Measurements from ENCODE around the gene JAG2. TPM values are rescaled to one million over a fixed set of nuclear protein-coding genes. Genes with fewer than 3 reads are reported as not detected.

Gene JAG2
- total RNA-seq, 2 experiments from 2014 or later = 2.3 to 2.5 TPM

DNA sequence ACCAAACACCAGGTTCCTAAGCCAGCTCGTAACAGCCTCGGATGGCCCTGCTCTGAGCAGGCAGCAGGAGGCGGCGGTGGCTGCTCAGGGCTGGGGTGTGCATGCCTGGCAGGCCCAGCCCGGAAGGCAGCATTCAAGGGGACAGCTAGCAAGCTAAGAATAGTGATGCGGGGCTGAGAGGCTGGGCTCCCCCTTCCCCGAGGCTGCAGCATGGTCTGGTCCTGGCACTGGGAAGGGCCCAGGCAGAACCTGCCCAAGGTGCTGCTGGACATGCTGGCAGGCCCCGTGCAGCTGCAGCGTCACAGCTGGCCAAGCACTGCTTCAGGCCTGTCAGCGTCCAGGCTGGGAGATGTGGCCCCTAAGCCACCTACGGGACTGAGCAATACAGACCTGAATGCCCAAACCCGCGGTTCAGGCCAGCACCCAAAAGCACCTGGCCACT lies 38.9 kb upstream of the JAG2 start:
- no peaks in the 10 kb centered on the region for H3K9me3 Mint-ChIP-seq
- H3K27ac Mint-ChIP-seq = no peak overlapping the region
- H3K36me3 Mint-ChIP-seq = no peaks in the 10 kb centered on the region
- H3K4me1 Mint-ChIP-seq = peaks cover 6% of the 10 kb centered on the region
- no peaks in the 10 kb centered on the region for H3K27me3 Mint-ChIP-seq
- no peak overlapping the region for H3K4me3 Mint-ChIP-seq
- no peak for DNase-seq

DNA sequence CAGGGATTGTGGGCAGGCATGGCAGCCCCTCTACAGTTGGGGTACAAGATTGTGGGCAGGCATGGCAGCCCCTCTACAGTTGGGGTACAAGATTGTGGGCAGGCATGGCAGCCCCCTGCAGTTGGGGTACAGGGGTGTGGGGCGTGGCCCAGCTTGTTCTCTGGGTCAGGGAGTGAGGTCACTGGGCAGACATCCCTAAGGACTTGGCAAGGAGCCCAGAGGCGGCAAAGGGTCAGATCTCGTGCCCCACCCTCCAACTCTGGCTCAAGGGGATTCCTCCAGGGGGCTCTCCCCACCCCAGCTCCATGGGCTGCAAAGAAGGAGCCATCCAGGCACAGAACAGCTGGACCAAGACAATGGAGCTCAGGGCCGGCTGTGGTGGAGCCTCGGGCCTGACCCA lies 38.3 kb upstream of the JAG2 start:
- no peak for DNase-seq
- peaks cover under 1% of the 10 kb centered on the region for H3K27me3 Mint-ChIP-seq
- H3K9me3 Mint-ChIP-seq = no peaks in the 10 kb centered on the region
- H3K4me3 Mint-ChIP-seq = no peak overlapping the region
- no peaks in the 10 kb centered on the region for H3K36me3 Mint-ChIP-seq
- H3K27ac Mint-ChIP-seq = no peak overlapping the region
- H3K4me1 Mint-ChIP-seq = peaks cover 9% of the 10 kb centered on the region

DNA sequence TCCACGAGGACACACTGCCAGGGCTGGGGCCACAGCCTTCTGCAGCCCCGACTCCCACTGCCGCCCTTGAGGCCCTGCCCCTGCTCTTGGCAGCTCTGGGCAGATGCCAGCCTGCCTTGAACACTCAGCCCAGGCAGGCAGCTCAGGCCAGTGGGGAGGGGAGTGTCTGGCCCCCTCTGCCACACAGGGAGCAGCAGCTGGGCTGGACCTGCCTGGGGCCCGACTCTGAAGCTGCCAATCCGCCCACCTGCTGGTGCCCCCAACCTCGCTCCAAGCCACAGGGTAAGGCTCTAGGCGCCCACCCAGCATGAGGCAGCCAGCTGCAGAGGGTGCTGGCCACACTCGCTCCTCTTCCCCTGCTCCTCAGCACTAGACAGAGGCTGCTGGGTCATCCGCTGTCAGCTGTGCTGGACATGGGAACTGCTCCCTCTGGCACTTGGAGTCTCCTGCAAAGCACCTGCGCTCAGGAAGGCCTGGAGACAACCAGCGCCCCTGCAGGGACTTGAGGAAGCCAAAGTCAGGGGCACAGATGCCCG lies 37.2 kb upstream of the JAG2 start:
- H3K27me3 Mint-ChIP-seq = peaks cover 5% of the 10 kb centered on the region
- H3K27ac Mint-ChIP-seq = no peak overlapping the region
- no peaks in the 10 kb centered on the region for H3K9me3 Mint-ChIP-seq
- DNase-seq = no peak
- no peaks in the 10 kb centered on the region for H3K36me3 Mint-ChIP-seq
- no peak overlapping the region for H3K4me3 Mint-ChIP-seq
- H3K4me1 Mint-ChIP-seq = peaks cover 13% of the 10 kb centered on the region

DNA sequence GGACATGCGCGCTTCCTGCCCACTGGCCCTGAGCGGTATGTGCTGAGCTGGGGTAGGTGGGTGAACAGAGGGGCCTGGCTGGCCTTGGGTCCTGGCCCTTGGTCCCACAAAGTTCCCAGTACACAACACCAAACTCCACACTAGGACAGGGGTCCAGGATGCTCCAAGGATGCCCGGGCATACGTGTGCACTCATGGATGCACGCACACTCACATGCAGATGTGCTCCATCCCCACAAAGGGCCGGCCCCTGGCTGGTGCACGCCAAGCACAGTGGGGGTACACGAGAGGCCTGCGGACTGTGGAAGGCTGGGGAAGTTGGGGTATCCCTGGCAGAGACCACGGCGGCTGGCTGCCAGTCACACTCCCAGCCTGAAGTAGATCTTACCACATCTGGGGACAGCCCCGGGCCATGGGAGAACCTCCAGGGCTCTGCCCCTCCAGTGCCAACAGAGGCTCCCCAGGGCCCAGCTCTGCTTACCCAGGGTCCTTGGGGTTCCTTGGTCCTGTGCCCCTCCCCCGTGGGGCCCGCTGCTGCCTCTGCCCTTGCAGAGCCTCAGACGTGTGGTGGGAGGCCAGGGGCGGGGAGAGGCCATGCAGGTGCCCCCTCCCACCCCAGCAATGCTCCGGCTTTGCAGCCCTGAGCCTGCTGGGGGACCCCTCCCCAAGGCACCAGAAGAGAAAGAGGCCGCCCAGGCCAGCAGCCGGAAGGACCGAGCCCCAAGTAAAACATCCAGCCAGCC lies 36.5 kb upstream of the JAG2 start:
- Mint-ChIP-seq H3K4me1 (peaks cover 13% of the 10 kb centered on the region), H3K9me3 (no peaks in the 10 kb centered on the region), H3K36me3 (no peaks in the 10 kb centered on the region), H3K27ac (no peak overlapping the region), H3K27me3 (peaks cover 11% of the 10 kb centered on the region), H3K4me3 (no peak overlapping the region)
- DNase-seq = no peak

DNA sequence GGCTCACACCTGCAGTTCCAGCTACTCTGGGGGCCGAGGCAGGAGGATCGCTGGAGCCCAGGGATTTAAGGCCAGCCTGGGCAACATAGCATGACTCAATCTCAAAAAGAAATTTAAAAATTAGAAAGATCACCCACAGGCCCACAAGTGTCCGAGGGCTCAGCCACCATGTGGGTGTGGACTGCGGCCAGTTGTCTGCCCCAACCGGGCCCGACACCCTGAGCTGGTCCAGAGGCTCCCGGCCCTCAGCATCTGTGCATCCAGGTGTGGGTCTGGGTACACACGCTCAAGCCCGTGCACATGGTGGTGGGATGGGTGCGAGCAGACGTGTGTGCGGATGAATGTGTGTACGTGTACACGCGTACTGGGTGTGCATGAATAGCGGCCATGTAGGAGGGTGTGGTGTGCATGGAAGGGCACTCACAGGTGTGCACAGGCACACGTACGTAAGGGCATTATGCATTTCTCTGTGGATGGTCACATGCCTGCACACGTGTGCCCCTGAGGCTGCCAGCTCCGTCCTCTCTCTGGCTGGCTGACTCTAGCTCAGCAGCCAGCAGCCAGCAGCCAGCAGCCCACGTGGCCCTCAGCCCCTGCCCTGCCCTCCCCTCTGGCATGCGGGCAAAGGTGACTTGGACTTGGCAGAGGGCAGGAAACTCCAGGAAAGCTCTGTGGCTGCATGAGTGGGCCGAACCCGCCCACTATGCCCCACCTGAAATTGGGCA lies 35.8 kb upstream of the JAG2 start:
- Mint-ChIP-seq H3K27ac (no peak overlapping the region), H3K27me3 (peaks cover 18% of the 10 kb centered on the region), H3K9me3 (no peaks in the 10 kb centered on the region), H3K4me3 (no peak overlapping the region), H3K4me1 (peaks cover 13% of the 10 kb centered on the region), H3K36me3 (no peaks in the 10 kb centered on the region)
- no peak for DNase-seq

DNA sequence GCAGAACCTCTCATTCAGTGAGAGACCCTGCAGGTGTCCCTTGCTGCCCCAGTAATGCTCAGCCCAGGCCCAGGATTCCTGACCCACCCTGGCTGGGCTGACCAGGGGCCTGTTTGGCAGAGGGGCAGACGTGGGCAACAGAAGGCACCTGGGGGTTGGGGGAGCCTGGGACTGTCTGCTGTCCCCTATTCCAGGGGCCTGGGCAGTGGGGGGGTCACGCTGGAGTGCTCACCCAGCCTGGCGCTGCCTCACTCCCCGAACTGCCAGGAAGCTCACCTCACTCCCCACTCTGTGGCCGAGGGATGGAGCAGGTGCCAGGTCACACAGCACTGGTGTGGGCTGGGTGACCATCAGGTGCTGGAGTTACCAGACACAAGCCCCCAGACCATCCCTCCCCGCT lies 35.1 kb upstream of the JAG2 start:
- H3K4me3 Mint-ChIP-seq = no peak overlapping the region
- no peaks in the 10 kb centered on the region for H3K9me3 Mint-ChIP-seq
- no peaks in the 10 kb centered on the region for H3K36me3 Mint-ChIP-seq
- peaks cover 13% of the 10 kb centered on the region for H3K4me1 Mint-ChIP-seq
- no peak overlapping the region for H3K27ac Mint-ChIP-seq
- peaks cover 25% of the 10 kb centered on the region for H3K27me3 Mint-ChIP-seq
- no peak for DNase-seq

DNA sequence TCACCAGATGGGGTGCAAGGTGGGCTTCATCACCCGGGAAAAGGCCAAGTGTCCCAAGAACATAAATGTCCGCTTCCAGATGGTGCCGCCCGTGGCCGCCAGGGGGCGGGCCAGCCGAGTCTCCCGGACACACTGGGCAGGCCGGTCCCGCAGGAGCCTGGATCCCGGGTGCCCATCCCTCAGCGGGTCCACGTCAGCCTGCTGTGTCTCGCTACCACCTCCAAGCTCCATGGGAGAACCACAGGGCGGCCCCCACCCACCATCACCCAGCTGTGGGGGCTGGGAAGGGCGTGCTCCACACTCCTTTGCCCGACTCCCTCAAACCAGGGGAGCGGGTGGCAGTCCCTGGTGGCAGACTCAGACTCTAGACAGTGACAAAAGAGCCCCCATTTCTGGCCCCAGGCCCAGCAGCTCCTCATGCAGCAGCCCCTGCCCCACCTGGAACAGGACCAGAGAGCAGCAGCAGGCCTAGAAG lies 34.5 kb upstream of the JAG2 start:
- no peak overlapping the region for H3K4me3 Mint-ChIP-seq
- H3K36me3 Mint-ChIP-seq = no peaks in the 10 kb centered on the region
- peaks cover 13% of the 10 kb centered on the region for H3K4me1 Mint-ChIP-seq
- no peaks in the 10 kb centered on the region for H3K9me3 Mint-ChIP-seq
- H3K27ac Mint-ChIP-seq = no peak overlapping the region
- peaks cover 30% of the 10 kb centered on the region for H3K27me3 Mint-ChIP-seq
- peak; percentile 59 for DNase-seq

DNA sequence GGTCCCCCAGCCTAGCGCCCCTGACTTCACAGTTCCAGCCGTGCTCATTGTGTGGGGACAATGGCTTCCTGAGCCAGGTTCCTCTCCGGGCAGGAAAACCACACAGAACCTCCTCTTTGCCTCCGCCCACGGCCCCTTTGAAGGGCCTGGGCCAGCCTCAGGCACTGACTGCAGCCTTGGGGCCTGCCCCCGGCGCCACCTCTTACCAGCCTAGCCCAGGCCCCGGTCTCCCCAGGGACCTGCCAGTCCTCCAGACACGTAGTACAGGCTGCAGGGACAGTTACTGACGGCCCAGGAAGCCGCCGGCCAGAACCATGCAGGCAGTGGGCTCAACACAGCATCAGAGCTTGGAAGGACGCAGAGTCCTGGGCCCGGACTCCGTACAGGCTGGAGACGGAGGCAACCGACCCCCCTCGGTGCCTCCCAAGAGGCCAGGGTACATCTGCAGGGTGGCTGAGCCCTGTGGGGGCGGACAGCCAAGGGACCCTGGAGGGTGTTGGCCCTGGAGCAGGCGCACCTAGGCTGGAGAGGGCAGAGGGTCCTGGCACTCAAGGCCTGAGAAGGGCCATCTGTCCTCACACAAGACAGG lies 33.4 kb upstream of the JAG2 start:
- DNase-seq = peak; percentile 68
- Mint-ChIP-seq H3K27ac (peak overlapping the region; percentile 16), H3K4me3 (no peak overlapping the region), H3K9me3 (no peaks in the 10 kb centered on the region), H3K27me3 (peaks cover 40% of the 10 kb centered on the region), H3K4me1 (peaks cover 13% of the 10 kb centered on the region), H3K36me3 (no peaks in the 10 kb centered on the region)

DNA sequence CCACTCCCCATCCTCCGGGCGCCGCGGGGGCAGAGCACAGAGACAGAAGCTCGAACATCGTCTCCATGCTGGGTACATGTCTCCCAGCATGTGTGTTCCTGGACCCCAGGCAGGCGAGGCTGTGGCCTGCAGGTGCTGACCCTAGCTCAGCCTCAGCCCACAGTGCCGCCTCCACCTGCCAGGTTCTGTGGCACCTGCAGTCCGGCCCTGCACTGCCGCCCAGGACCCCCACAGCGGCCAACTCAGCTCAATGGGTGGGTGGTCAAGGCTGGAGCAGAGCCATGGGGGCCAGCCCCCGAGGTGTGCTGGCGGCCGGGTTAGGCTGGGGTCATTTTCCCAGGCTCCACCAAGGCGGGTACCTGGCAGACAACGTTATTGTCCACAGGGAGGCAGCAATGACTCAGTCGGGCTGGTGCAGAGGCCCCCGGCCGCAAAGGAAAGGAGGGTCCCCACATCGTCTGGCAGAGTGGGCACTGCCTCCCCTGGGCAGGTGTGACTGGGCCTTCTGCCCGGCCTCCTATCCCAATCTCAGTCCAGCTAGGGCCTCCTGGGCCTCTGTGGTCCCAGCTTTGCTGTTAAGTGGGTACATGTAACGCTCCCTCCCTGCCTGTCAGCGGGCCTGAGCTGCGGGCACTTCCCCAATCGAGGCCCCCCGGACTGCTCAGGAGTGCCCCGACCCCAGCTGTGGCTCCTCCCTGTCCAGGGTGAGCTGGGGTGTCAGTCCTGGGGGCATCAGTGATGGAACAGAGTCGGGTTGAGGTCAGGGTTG lies 32.8 kb upstream of the JAG2 start:
- H3K9me3 Mint-ChIP-seq = no peaks in the 10 kb centered on the region
- peaks cover 42% of the 10 kb centered on the region for H3K27me3 Mint-ChIP-seq
- H3K4me1 Mint-ChIP-seq = peaks cover 13% of the 10 kb centered on the region
- no peak overlapping the region for H3K4me3 Mint-ChIP-seq
- DNase-seq = no peak
- H3K36me3 Mint-ChIP-seq = no peaks in the 10 kb centered on the region
- H3K27ac Mint-ChIP-seq = peak overlapping the region; percentile 16

DNA sequence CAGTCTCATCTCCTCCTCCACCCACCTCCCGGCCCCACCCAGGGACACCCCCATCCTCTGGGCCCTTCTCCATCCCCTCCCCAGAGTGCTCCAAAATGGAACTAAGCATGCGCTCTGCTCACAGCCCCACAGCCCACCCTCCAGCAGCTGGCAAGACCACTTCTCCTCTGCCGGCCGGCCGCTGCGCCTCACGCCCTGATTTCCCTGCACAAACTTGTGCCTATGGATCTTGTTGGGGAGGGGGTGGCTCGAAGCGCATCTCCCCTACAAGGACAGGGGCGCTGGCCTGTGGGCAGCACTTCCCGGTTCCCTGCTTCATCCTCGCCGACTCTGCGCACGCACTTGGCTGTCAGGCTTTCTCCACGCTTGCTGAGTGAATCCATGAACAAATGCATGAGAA lies 32.1 kb upstream of the JAG2 start:
- Mint-ChIP-seq H3K9me3 (no peaks in the 10 kb centered on the region), H3K27ac (no peak overlapping the region), H3K4me1 (peaks cover 16% of the 10 kb centered on the region), H3K36me3 (no peaks in the 10 kb centered on the region), H3K4me3 (no peak overlapping the region), H3K27me3 (peaks cover 48% of the 10 kb centered on the region)
- no peak for DNase-seq

DNA sequence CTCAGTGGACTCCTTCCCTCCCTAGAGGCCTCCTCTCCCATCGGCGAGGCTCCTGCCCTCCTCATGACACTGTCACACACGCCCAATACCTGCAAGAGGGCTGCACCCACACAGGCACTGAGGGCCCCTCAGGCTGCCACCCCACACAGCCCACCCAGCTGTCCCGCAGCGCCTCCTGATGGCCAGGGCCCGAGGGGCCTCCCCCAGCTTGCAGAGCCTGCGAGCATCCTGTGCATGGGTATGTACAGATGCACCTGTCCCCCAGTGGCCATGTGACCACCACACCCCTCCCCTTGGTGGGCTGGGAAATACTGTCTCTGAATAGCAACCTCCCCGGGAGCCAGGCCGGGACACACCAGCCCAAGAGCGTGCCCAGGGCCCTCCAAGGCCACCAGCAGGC lies 31.5 kb upstream of the JAG2 start:
- Mint-ChIP-seq H3K4me1 (peaks cover 19% of the 10 kb centered on the region), H3K4me3 (no peak overlapping the region), H3K27ac (no peak overlapping the region), H3K27me3 (peaks cover 51% of the 10 kb centered on the region), H3K9me3 (no peaks in the 10 kb centered on the region), H3K36me3 (no peaks in the 10 kb centered on the region)
- DNase-seq = no peak

DNA sequence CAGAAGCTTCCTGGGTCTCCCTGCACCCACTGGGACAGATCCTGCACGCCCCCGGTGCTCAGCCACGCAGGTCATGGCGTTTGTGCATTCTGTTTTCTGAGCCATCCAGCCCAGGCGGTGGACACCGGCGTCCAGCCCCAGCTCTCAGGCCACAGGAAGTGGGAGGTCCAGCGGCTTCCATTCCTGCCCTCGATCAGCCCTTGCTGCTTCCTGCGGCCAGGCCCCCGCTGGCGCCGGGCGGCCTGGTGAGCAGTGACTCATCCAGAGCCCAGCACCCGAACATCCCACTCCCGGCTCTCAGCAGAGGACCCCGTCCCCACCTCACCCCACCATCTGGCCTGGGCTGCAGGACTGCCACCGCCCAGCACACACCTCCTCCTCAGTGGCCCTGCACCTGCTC lies 30.5 kb upstream of the JAG2 start:
- Mint-ChIP-seq H3K27me3 (peaks cover 57% of the 10 kb centered on the region), H3K36me3 (no peaks in the 10 kb centered on the region), H3K9me3 (no peaks in the 10 kb centered on the region), H3K27ac (no peak overlapping the region), H3K4me1 (peaks cover 22% of the 10 kb centered on the region), H3K4me3 (no peak overlapping the region)
- DNase-seq = no peak

DNA sequence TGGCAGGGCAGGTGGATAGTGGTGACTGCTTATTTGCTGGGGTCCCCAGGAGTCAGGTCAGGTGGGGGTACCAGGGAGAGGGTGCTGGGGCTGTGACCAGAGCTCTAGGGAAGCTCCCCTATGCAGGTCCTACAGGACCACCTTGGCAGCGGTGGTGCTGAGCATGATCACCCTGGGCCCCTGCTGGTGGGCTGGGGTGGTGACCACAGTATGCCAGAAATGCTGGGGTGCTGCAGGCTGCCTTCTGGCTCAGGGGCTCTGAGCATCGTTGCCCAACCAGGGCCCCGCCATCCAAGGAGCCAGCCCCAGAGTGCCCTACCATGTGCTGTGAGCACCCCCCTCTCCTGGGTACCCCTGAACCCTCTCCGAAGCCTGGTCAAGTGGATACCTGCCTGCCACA lies 30.0 kb upstream of the JAG2 start:
- H3K4me1 Mint-ChIP-seq = peaks cover 26% of the 10 kb centered on the region
- DNase-seq = no peak
- H3K36me3 Mint-ChIP-seq = no peaks in the 10 kb centered on the region
- H3K27ac Mint-ChIP-seq = no peak overlapping the region
- H3K27me3 Mint-ChIP-seq = peaks cover 57% of the 10 kb centered on the region
- no peak overlapping the region for H3K4me3 Mint-ChIP-seq
- no peaks in the 10 kb centered on the region for H3K9me3 Mint-ChIP-seq

DNA sequence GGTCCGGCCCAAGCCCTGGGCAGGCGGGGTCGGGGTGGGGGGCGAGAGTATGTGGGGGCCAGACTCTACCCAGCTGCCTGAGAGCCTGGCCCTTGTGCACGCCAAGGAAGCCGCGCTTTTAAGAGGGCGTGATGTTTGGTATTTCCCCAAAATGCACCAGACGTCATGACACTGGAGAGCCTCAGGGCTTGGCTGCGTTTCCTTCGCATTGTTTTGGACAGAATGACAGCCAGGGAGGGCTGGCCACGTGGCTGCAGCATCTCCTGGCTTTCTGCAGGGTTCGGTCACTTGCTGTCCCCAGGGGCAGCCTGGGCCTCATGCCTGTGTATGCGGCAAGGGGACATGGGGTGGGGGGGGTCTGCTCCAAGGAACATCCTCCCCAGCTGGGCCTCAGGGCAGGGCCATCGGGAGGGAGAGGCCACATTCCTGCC lies 28.6 kb upstream of the JAG2 start:
- Mint-ChIP-seq H3K36me3 (no peaks in the 10 kb centered on the region), H3K27me3 (peaks cover 57% of the 10 kb centered on the region), H3K4me1 (peaks cover 28% of the 10 kb centered on the region), H3K9me3 (no peaks in the 10 kb centered on the region), H3K27ac (no peak overlapping the region), H3K4me3 (no peak overlapping the region)
- no peak for DNase-seq
